ENCODE results near the gene CELSR2.

- TF ChIP-seq EZH2 (IDR thresholded peaks at IDR 0.05; ENCODE audit: borderline replicate concordance, low read depth, low read length, severe bottlenecking) (no peak), CTCF (IDR thresholded peaks at IDR 0.05; ENCODE audit: borderline replicate concordance, extremely low read depth, low read length, poor library complexity, severe bottlenecking) (no peak)
Measured at GRCh38 chr1:109206339-109206738, 43.0 kb upstream of the CELSR2 start.

All from DND-41 (cell line).